Measurements from ENCODE around the gene GRPEL1.

The GRPEL1 gene

DNA sequence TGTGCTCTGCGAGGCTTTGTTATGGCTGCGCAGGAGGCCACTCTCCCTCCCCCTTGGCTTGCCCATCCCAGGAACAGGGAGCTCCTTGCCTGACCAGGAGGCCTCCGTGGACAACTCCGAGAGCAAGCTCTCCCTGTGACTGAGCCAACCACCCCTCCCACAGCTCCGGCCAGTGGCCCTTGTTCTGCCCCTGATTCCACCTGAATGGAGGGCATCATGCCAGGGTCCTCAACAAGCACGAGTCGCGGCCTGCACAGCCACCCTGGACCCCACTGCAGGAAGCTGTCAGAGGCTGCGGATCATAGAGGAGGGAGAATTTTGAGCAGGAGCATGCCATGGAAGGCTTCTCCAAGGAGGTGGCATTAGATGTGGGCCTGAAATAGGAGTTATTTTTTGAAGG is 44.8 kb upstream of the GRPEL1 start:
- Histone ChIP-seq H3K36me3 (ENCODE audit: control insufficient read depth, low read length) (no peaks in the 10 kb centered on the region), H3K4me1 (ENCODE audit: control insufficient read depth, low read length) (no peaks in the 10 kb centered on the region), H4K20me1 (ENCODE audit: control insufficient read depth, insufficient read depth, low read depth, low read length) (no peaks in the 10 kb centered on the region), H3K4me2 (ENCODE audit: low read length) (no peak overlapping the region), H3K79me2 (ENCODE audit: control insufficient read depth, low read length) (no peaks in the 10 kb centered on the region), H3K9me3 (ENCODE audit: control insufficient read depth, insufficient read depth, low read length) (no peaks in the 10 kb centered on the region), H3K4me3 (ENCODE audit: low read length) (no peak overlapping the region), H3K9me2 (replicated peaks; ENCODE audit: control insufficient read depth, low read length) (no peaks in the 10 kb centered on the region), H3F3A (ENCODE audit: control insufficient read depth, insufficient read depth) (no peaks in the 10 kb centered on the region), H3K27ac (ENCODE audit: low read depth, low read length) (no peak overlapping the region), H3K27me3 (ENCODE audit: control insufficient read depth, low read length) (no peaks in the 10 kb centered on the region)
- TF ChIP-seq, protein P1, sequence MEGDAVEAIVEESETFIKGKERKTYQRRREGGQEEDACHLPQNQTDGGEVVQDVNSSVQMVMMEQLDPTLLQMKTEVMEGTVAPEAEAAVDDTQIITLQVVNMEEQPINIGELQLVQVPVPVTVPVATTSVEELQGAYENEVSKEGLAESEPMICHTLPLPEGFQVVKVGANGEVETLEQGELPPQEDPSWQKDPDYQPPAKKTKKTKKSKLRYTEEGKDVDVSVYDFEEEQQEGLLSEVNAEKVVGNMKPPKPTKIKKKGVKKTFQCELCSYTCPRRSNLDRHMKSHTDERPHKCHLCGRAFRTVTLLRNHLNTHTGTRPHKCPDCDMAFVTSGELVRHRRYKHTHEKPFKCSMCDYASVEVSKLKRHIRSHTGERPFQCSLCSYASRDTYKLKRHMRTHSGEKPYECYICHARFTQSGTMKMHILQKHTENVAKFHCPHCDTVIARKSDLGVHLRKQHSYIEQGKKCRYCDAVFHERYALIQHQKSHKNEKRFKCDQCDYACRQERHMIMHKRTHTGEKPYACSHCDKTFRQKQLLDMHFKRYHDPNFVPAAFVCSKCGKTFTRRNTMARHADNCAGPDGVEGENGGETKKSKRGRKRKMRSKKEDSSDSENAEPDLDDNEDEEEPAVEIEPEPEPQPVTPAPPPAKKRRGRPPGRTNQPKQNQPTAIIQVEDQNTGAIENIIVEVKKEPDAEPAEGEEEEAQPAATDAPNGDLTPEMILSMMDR (IDR thresholded peaks at IDR 0.05; ENCODE audit: low read depth, low read length, poor library complexity, severe bottlenecking), result no peak

- Histone ChIP-seq H3K4me3 (ENCODE audit: low read length) (no peak overlapping the region), H3K79me2 (ENCODE audit: control insufficient read depth, low read length) (no peaks in the 10 kb centered on the region), H3F3A (ENCODE audit: control insufficient read depth, insufficient read depth) (no peaks in the 10 kb centered on the region), H4K20me1 (ENCODE audit: control insufficient read depth, insufficient read depth, low read depth, low read length) (no peaks in the 10 kb centered on the region), H3K4me1 (ENCODE audit: control insufficient read depth, low read length) (no peaks in the 10 kb centered on the region), H3K27me3 (ENCODE audit: control insufficient read depth, low read length) (no peaks in the 10 kb centered on the region), H3K27ac (ENCODE audit: low read depth, low read length) (no peak overlapping the region), H3K36me3 (ENCODE audit: control insufficient read depth, low read length) (no peaks in the 10 kb centered on the region), H3K9me3 (ENCODE audit: control insufficient read depth, insufficient read depth, low read length) (no peaks in the 10 kb centered on the region), H3K9me2 (replicated peaks; ENCODE audit: control insufficient read depth, low read length) (no peaks in the 10 kb centered on the region), H3K4me2 (ENCODE audit: low read length) (no peak overlapping the region)
- TF ChIP-seq EZH2phosphoT487 (IDR thresholded peaks at IDR 0.05; ENCODE audit: borderline replicate concordance, low read length), result no peak
- TF ChIP-seq, protein P1 (IDR thresholded peaks at IDR 0.05; ENCODE audit: low read depth, low read length, poor library complexity, severe bottlenecking), result no peak
Observed at GRCh38 chr4:7111441-7111840, 43.6 kb upstream of the GRPEL1 start.

DNA sequence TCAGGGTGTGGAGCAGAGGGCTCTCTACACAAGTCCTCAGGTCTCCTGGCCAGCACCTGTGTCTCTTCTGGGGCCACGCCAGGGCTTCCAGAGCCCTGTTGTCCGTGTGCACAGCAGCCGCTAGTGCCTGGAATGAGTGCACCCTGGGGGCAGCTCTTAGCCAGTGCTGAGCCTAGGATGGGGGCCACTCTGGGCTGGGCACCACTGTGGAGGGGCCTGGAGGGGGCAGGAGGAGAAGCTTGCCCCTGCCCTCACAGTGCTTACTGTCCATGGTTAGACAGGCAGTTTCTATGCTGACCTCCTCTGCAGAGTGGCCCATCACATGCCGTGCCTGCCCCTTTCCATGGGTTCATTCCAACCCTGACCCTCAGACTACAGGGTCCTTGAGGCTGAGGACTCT is 42.7 kb upstream of the GRPEL1 start:
- Histone ChIP-seq H3F3A (ENCODE audit: control insufficient read depth, insufficient read depth) (no peaks in the 10 kb centered on the region), H3K79me2 (ENCODE audit: control insufficient read depth, low read length) (no peaks in the 10 kb centered on the region), H3K36me3 (ENCODE audit: control insufficient read depth, low read length) (no peaks in the 10 kb centered on the region), H3K4me1 (ENCODE audit: control insufficient read depth, low read length) (no peaks in the 10 kb centered on the region), H3K4me3 (ENCODE audit: low read length) (no peak overlapping the region), H3K27me3 (ENCODE audit: control insufficient read depth, low read length) (no peaks in the 10 kb centered on the region; the same call in 1 of the 2 replicates), H4K20me1 (ENCODE audit: control insufficient read depth, insufficient read depth, low read depth, low read length) (no peaks in the 10 kb centered on the region), H3K27ac (ENCODE audit: low read depth, low read length) (no peak overlapping the region), H3K4me2 (ENCODE audit: low read length) (no peak overlapping the region), H3K9me2 (replicated peaks; ENCODE audit: control insufficient read depth, low read length) (no peaks in the 10 kb centered on the region), H3K9me3 (ENCODE audit: control insufficient read depth, insufficient read depth, low read length) (no peaks in the 10 kb centered on the region)
- TF ChIP-seq, protein P1 (IDR thresholded peaks at IDR 0.05; ENCODE audit: low read depth, low read length, poor library complexity, severe bottlenecking), result no peak
- no peak for TF ChIP-seq EZH2phosphoT487 (IDR thresholded peaks at IDR 0.05; ENCODE audit: borderline replicate concordance, low read length)

DNA sequence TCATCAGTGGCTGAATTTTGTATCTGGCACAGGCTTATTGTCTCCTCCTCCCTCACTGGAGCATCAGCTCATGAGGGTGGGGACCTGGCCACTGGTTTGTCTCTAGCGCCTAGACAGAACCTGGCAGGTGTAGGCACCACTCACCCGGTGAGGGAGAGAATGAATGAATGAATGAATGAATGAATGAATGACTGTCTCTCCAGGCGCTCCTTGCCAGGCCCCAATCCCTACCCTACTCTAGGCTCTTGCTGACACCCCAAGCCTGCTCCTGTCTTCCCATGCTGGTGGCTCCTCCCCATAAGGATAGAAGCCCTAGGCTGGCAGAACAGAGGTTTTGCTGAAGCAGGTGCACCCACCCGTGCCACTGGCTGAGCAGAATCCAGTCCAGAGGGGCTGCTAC is 41.3 kb upstream of the GRPEL1 start:
- Histone ChIP-seq H3F3A (ENCODE audit: control insufficient read depth, insufficient read depth) (no peaks in the 10 kb centered on the region), H3K79me2 (ENCODE audit: control insufficient read depth, low read length) (no peaks in the 10 kb centered on the region), H3K4me3 (ENCODE audit: low read length) (no peak overlapping the region), H3K9me3 (ENCODE audit: control insufficient read depth, insufficient read depth, low read length) (no peaks in the 10 kb centered on the region), H3K36me3 (ENCODE audit: control insufficient read depth, low read length) (no peaks in the 10 kb centered on the region), H3K9me2 (replicated peaks; ENCODE audit: control insufficient read depth, low read length) (no peaks in the 10 kb centered on the region), H4K20me1 (ENCODE audit: control insufficient read depth, insufficient read depth, low read depth, low read length) (no peaks in the 10 kb centered on the region), H3K4me2 (ENCODE audit: low read length) (no peak overlapping the region), H3K4me1 (ENCODE audit: control insufficient read depth, low read length) (no peaks in the 10 kb centered on the region), H3K27ac (ENCODE audit: low read depth, low read length) (no peak overlapping the region), H3K27me3 (ENCODE audit: control insufficient read depth, low read length) (peaks cover 3% of the 10 kb centered on the region)
- TF ChIP-seq EZH2phosphoT487 (IDR thresholded peaks at IDR 0.05; ENCODE audit: borderline replicate concordance, low read length), result no peak
- TF ChIP-seq, protein P1 (IDR thresholded peaks at IDR 0.05; ENCODE audit: low read depth, low read length, poor library complexity, severe bottlenecking), result no peak
